IPS DF 19.7 (cell line): ENCODE results near the gene ZNF547.

Experiments
- DNase-seq: peaks from one replicate; pipeline ENCODE4 v3.0.0-alpha.2; 2013; ENCODE audit warnings: low read depth, low spot score

The ZNF547 gene

DNA sequence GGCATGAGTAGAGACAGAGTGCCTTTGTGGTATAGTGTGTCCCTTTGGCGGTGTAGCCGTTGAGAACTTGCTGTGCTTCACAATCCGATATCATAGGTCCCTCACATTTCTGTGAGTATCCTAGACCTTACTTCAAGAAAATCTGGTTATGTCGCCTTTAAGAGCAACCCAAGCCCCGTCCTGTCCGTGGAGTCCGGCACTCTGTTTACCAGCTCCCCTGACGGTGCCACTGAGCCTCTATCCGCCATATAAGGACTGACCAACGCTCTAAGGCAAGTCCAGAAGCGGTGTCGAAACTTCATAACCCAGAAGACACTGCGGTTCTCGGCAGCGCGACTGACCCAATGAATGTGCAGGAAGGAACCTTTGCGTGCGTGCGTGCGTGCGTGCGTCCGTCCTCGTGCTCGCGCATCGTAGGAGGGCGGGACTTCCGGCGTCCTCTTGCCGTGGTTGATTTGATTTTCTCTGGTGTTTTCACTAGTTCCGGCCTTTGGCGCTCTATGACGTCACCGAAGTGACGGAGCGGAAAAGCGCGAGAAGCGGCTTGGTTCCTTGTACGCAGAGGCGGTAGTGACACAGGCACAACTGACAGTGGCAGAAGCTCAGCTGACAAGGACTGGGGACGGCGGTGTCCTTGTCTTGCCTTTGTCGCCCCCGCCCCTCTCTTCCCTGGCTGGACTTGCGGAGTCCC lies at the start of gene ZNF547, which contains the start of gene TRAPPC2B:
TSS of gene ZNF547 (plus strand) at position 555 of the 691 bp plus-strand sequence. CDS start 5,005 bp downstream, outside the sequence.
TSS of gene TRAPPC2B (plus strand) at position 555 of the 691 bp plus-strand sequence. CDS start 1,283 bp downstream, outside the sequence.
- peak; percentile 97 for DNase-seq

DNA sequence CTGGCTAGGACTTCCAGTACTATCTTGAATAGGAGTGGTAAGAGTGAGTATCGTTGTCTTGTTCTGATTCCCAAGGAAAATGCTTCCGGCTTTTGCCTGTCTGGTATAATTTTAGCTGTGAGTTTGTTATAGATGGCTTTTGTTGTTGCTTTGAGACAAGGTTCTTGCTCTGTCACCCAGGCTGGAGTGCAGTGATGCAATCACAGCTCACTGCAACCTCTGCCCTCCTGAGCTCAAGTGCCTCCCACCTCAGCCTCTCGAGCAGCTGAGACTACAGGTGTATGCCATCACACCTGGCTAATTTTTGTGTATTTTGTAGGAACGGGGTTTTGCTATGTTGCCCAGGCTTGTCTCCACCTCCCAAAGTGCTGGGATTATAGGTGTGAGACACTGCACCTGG lies 49.2 kb upstream of the ZNF547 start:
- no peak for DNase-seq

DNA sequence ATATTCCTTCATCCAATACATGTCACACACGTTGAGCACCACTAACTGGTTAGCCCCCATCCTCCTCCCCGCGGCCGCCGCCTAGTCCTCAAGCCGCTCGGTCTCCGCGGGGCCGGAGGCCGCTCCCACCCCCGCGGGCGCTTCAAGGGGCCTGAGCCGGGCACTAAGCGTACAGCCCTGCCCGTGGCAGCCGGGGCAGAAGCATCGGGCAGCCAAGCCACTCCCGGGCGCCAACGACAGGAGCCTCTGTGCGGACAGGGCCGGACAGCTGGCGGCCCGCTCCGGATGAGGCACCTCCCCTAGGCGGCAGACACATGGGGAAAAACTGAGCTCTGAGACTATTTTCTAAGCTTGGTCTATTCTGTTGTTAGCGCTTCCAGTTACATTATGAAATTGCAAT lies 45.8 kb upstream of the ZNF547 start:
- no peak for DNase-seq

DNA sequence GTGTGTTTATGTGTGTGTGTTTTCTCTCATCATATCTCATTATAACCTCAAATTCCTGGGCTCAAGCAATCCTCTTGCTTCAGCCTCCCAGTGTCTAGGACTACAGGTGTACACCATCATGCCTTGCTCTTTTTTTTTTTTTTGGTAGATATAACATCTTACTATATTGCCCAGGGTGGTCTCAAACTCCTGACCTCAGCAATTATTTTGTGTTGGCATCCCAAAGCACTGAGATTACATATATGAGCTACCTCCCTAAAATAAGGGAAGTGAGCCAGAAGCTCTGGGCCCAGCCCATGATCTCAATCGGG lies 43.5 kb upstream of the ZNF547 start:
- no peak for DNase-seq

DNA sequence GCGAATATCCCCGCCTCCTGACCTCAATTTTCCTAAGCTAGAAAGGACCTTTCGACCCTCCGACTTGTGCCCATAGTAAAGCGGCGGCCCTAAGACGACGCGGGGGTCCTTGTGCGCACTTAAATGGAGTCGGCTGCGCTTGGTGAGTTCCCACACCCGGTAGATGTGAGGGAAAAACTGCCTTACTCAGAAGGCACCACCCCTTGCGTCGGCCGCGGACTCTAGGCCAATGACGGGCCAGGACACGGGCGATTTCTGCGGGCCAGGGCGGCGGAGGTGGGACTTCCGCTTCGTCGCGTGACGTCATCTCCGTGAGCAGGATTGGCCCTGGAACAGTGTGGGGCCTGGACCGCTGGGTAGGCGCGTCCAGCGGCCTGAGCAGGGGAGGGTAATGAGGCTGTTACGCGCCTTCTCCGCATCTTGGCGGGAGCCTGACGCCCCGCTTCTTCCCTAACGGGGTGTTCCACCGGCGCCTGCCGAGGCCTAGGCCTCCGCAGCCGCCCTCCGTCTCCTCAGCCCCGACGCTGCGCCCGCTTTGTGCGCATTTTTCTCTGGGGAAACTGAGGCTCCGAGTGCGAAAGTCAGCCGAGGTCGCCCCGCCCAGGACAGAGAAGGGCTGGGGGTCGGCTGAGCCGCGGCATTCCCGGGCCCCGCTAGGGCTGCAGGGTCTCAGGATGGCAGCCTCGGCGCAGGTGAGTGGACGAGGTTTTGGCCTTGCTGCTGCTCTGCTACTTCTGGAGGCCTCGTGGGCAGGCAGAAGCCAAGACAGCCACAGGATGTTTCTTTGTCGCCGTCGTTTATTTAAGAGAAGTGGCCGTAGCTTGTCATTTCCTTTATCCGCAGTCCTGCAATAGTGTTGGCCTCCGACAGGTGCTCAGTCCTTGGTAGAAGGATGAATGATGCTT lies 42.9 kb upstream of the ZNF547 start, which contains the start of gene ZNF543:
TSS of gene ZNF543 (plus strand) at position 293 of the 905 bp plus-strand sequence. CDS start at position 675, 382 bp downstream.
- DNase-seq, result peak; percentile 91

DNA sequence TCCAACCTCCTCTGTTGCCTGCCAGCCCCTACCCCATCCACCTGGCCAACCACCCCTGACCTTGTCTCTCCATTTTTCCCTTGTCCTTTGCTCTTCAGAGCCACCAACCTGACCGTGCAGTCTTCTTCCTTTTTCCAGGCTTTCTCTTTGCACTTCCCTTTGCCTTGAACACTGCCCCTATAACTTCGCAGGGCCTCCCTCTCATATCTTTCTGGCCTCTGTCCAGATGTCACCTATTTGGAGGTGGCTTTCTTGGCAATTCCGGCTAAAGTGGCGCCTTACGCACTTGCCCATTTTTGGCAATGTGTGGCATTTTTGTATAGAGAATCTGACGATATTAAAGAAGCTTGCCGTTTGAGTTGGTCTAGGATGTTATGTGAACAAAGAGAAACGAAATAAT lies 42.2 kb upstream of the ZNF547 start:
- no peak for DNase-seq

DNA sequence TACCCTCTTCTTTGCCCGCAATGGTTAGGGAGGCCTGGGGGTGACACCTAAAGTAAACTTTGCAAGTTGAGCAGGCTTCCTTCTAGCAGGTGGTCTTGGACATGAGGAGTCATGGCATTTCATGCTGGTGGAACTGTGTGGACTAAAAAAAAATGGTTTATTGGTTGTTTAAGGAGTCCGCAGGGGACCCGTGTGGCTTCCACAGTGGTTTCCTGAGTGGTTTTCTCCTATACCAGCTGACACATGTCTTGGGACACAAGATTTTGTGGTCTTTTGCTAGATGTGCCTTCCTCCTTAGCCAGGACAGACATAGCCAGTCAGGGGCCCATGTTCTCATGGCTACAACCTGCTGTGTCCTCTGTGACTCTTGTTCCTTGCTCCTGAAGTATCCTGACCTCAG lies 41.6 kb upstream of the ZNF547 start:
- DNase-seq, result no peak

DNA sequence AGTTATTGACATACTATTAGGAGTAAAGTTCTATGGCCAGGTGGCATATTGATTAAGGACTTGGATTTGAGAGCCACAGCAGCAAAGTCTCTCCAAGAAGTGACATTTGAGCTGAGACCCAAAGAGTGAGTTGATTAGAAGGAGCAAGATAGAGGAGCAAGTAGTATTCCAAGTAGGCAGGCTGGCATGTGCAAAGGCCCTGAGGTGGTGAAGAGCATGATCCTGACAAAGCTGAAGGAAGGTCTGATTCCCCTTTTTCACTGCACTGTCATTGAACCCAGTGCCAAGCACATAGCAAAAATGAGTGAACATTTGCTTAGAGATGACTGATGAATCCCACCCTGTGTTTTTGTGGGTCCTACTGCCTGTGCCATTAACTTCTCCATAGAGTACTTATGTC lies 38.4 kb upstream of the ZNF547 start:
- no peak for DNase-seq

DNA sequence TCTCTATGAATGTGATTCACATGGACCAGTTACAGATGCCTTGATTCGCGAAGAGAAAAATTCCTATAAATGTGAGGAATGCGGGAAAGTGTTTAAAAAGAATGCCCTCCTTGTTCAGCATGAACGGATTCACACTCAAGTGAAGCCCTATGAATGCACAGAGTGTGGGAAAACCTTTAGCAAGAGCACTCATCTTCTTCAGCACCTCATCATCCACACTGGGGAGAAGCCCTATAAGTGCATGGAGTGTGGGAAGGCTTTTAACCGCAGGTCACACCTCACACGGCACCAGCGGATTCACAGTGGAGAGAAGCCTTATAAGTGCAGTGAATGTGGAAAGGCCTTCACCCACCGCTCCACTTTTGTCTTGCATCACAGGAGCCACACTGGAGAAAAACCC lies 35.4 kb upstream of the ZNF547 start:
- DNase-seq, result no peak

DNA sequence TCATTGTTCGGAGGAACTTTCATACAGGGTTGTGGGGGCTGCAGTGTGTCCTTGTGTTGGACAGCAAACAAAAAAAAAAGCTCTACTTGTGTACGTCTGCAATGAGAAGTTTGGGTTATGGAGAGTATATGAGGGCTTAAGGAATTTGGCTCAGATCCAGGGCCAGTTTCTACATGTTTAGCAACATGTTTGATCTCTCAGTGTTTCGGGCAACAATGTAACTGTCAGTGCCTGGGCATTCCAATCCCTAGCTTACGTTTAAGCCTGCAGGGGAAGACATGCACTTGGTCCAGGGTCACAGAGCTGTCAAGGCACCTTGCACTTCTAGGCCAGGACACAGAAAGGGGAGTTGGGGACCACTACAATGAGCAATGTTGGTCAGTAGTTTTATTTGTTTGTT lies 29.2 kb upstream of the ZNF547 start:
- DNase-seq, result no peak

DNA sequence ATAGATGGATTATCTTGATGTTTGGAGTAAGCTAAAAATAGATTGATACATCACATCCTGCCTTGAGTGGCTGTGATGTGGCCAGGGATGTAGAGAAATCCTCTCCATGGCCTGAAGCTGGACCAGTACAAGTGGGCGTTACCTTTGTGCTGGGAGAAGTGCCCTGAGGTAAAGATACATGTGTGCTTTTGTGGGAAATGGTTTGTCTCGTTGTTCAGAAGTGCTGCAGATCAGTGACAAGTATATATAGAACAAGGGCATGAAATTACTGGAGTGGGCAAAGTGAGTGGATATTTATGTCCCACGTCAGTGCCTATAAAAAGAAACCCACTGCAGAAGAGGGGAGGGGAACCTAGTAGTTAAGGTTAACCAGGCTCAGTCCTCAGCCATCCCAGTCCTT lies 24.5 kb upstream of the ZNF547 start:
- no peak for DNase-seq

DNA sequence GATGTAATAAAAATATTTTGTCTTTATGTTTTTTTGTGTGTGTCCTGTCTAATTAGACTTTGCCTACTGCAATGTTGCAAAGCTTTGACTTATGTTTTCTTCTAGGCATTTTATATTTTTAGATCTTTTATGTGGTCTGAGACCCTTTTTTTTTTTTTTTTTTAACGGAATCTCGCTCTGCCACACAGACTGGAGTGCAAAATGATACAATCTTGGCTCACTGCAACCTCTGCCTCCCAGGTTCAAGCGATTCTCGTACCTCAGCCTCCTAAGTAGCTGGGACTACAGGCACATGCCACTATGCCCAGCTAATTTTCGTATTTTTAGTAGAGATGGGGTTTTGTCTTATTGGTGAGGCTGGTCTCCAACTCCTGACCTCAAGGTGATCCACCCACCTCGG lies 20.8 kb upstream of the ZNF547 start:
- no peak for DNase-seq

DNA sequence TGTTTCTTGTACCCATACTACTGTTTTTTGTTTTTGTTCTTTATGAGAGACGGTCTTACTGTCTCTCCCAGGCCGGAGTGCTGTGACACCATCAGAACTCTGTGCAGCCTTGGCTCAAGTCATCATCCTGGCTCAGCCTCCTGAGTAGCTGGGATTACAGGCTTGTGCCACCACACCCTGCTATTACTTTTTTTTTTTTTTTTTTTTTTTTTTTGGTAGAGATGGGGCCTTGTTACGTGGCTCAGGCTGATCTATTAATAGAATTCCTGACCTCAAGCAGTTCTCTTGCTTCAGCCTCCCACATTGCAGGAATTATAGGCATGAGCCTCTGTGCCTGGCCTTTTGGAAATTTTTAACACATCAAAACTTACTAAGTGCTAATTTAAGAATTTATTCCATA lies 15.2 kb upstream of the ZNF547 start:
- DNase-seq, result no peak

DNA sequence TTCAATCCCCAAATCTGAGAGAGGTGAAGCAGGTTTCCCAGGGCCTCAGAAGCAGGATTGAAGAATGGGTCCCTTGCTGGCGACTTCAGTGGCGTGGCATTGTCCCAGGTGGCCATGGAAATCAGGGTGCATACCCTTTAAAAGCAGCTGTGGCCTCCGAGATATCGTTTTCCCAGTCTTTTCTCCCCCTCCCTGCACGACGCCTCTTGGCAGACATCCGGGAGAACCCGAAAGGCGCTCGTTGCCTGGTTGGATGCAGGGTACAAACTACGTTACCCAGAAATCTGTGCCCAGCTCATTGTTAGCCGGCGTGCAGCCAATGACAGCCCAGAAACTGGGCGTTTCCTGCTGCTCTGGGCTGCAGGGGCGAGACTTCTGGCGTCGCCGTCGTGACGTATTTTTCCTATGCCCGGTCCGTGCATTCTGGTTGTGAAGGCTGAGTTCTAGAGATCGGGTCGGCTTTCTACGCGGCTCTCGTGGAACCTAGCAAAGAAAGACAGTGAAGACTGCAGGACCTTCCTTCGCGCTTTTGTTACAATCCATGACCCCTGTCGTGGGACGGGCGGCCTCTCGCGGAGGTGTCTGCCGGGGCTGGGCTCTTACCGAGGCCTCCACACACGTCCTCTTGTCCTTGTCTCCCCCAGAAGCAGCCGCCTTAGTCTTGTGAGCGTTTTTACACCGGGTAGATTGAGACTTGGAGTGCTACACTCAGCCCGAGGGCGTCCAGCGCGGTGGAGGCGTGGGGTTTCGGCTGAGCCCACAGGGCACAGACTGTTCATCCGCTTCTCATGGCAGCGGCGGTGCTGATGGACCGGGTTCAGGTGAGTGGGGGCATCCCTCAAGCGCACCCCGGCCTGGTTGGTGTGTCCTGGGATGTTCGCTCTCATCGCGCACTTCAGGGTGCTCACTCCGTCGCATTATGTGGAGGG lies 12.2 kb upstream of the ZNF547 start, which contains the start of gene ZNF304:
TSS of gene ZNF304 (plus strand) at position 395 of the 929 bp plus-strand sequence. CDS start at position 789, 394 bp downstream.
- peak; percentile 93 for DNase-seq

DNA sequence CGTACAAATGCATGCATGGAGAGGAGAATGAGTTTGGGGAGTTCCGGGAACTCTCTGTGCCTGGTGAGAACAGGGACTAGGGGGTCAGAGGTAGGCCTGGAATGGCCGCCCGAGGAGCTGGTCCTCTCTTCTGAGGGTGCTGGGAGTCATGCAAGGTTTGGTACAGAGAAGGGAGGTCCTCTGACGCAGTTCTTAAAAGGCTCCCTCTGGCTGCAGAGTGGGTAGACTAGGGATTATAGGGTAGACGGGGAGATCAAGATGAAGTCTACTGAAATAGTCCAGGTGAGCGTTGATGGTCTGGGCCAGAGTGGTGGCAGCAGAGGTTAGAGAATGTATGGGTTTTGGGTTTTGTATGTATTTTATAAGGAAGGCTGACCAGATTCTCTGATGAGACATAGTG lies 11.5 kb upstream of the ZNF547 start:
- no peak for DNase-seq

DNA sequence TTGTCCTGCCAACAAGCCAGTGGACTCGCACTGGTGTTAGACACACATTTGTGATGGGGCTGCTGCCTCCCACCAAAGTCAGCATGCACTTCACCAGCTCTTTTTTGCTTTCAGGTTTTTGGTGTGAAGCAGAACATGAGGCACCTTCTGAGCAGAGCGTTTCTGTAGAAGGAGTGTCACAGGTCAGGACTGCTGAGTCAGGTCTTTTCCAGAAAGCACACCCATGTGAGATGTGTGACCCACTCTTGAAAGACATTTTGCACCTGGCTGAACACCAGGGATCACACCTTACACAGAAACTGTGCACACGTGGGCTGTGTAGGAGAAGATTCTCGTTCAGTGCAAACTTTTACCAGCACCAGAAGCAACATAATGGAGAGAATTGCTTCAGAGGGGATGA lies 7.4 kb upstream of the ZNF547 start:
- no peak for DNase-seq

DNA sequence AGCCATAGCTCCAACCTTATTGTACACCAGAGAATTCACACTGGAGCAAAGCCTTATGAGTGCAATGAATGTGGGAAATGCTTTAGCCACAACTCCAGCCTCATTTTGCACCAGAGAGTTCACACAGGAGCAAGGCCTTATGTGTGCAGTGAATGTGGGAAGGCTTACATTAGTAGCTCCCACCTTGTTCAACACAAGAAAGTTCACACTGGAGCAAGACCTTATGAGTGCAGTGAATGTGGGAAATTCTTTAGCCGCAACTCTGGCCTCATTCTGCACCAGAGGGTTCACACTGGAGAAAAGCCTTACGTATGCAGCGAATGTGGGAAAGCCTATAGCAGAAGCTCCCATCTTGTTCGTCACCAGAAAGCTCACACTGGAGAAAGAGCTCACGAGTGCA lies 5.9 kb upstream of the ZNF547 start:
- DNase-seq, result no peak

DNA sequence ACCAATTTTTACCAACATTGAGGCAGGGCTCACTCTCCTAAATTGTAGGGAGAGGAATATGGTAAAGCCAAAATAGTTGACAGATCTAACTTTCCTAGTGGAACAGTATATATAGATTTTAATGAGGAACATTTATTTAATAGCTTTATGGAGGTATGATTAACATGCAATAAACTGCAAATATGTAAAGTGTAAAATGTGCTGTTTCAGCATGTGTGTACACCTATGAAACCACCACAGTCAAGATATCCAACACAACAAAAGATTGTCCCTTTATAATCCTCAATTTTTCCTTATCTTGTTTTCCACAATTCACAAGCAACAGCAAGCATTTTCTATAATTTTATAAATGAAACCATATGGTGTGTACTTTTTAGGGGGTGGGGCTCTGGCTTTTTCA lies 4.1 kb upstream of the ZNF547 start:
- no peak for DNase-seq

DNA sequence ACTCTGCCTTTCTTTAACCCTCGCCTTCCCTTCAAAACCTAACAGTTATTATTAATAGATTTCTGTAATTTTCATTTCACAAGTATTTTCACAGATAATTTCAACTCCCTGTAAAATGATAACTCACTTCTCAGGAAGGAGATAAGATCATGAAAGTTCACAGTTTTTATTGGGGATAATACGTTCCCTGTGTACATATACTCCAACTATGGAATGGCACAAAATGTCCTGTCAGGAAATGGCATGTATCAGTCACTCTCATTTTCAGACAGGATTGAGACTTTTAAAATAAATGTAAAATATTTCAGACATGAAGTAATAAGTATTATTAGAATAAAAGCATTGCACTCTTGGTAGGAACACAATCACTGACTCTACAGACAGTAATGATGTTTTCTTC lies 932 bp upstream of the ZNF547 start:
- no peak for DNase-seq

DNA sequence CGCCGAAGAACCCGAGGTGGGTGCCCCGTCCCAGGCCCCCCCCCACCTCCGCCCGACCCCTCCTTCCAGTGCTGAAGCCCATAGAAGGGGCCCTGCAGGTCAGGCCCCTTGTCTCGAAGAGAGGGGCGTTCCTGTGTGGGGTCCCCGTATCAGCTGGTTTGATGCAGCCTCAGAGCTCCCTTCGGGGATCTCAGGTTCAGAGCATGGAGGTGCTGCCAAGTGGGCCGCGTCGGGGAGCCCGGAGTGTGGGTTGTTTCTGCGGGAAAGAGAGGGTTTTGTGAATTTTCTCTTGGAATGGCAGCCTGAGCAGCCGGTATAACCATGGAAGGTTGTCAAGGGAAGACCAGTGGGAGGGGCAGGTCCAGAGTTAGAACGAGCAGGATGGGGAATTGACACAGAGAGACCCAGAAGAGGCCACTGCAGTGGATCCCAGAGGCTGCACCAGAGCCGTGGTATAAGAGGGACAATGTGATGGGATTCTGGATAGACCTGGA lies 384 bp downstream of the ZNF547 start:
- no peak for DNase-seq

DNA sequence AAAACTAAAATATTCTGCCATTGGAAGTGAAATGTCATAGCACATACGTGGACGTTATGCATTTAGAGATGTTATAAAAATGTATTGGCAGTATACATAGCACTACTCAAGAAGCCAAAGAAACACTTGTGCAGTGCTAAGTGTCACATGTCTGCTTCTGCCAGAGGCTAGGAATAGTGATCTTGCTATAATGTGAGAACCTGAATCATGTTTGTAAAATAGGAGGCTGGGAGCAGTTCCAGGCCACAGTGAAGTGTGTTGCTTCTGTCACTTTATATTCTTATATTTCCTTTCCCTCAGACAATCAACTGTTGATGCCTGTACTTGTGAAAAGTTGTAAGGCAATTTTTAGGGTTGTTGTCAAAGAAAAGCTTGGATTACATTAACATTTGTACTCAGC lies 3.4 kb downstream of the ZNF547 start:
- DNase-seq, result no peak

DNA sequence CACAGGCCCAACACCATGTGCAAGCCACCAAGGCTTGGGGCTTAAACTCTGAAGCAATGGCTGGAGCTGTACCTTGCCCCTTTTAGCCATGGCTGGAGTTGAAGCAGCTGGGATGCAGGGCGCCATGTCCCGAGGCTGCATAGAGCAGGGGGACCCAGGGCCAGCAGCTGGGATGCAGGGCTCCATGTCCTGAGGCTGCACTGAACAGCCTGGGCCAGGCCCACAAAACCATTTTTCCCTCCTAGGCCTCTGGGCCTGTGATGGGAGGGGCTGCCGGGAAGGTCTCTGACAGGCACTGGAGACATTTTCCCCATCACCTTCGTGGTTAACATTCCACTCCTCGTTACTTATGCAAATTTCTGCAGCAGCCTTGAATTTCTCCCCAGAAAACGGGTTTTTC lies 10.8 kb downstream of the ZNF547 start:
- no peak for DNase-seq
